SKM-1 treated with dmso at 0.1 percent for 144 hours (cell line): ENCODE data around the gene C1QTNF4.
A peak's percentile ranks its signal among the peaks of the same experiment; 100 is the strongest.
"Not testable (repeated sequence)": the region's sequence is repeated elsewhere in the genome, so short reads cannot be mapped to it uniquely, and the experiment has no call there.

ENCODE experiments used
- DNase-seq: peaks from one replicate; lab custom pipeline; 2025; ENCODE audit not compliant: unreplicated experiment; lab: John Stamatoyannopoulos, UW

Gene C1QTNF4

GRCh38 chr11:47569646-47570045 is 24.6 kb downstream of the C1QTNF4 start:
- no peak for DNase-seq

GRCh38 chr11:47566149-47566698 is 28.0 kb downstream of the C1QTNF4 start:
- no peak for DNase-seq

- peak; percentile 9 for DNase-seq
These were observed 28.7 kb downstream of the C1QTNF4 start, which contains the start of gene PTPMT1 for GRCh38 chr11:47565340-47566148. Gene PTPMT1, plus strand, starts transcription at chr11:47565599. Its CDS starts 24 bp downstream, at chr11:47565623.

GRCh38 chr11:47564933-47565339 is 29.3 kb downstream of the C1QTNF4 start:
- DNase-seq, result no peak

- not testable (repeated sequence) for DNase-seq
These were observed 29.8 kb downstream of the C1QTNF4 start for GRCh38 chr11:47564366-47564765.

- not testable (repeated sequence) for DNase-seq
These were observed 31.8 kb downstream of the C1QTNF4 start for GRCh38 chr11:47562393-47562792.

GRCh38 chr11:47560426-47560825 is 33.8 kb downstream of the C1QTNF4 start:
- no peak for DNase-seq

- no peak for DNase-seq
These were observed 35.5 kb downstream of the C1QTNF4 start for GRCh38 chr11:47558695-47559094.

GRCh38 chr11:47557004-47557403 is 37.2 kb downstream of the C1QTNF4 start:
- DNase-seq, result not testable (repeated sequence)

GRCh38 chr11:47553406-47553743 is 40.8 kb downstream of the C1QTNF4 start:
- DNase-seq, result no peak

- peak; percentile 86 for DNase-seq
These were observed 41.4 kb downstream of the C1QTNF4 start, which contains the start of gene CELF1 for GRCh38 chr11:47552566-47553405. Gene CELF1, minus strand, starts transcription at chr11:47553132. Its CDS starts 53,609 bp downstream, at chr11:47499523.

GRCh38 chr11:47552056-47552565 is 42.1 kb downstream of the C1QTNF4 start:
- no peak for DNase-seq

- no peak for DNase-seq
These were observed 43.1 kb downstream of the C1QTNF4 start for GRCh38 chr11:47551086-47551485.

- DNase-seq, result no peak
These were observed 43.7 kb downstream of the C1QTNF4 start for GRCh38 chr11:47550288-47551047.

- not testable (repeated sequence) for DNase-seq
These were observed 47.9 kb downstream of the C1QTNF4 start for GRCh38 chr11:47546274-47546673.

- DNase-seq, result no peak
These were observed 48.9 kb downstream of the C1QTNF4 start for GRCh38 chr11:47545298-47545697.

GRCh38 chr11:47541070-47541469 is 53.1 kb downstream of the C1QTNF4 start:
- no peak for DNase-seq

- DNase-seq, result no peak
These were observed 54.6 kb downstream of the C1QTNF4 start for GRCh38 chr11:47539681-47540039.
